ENCODE results near the gene PLEKHG3.
A peak's percentile ranks its signal among the peaks of the same experiment; 100 is the strongest.

PLEKHG3 gene

GRCh38 chr14:64706593-64707193 lies 2.5 kb downstream of the PLEKHG3 start:
- Histone ChIP-seq H3K4me3 (ENCODE audit: low read length, poor library complexity, severe bottlenecking) (peak overlapping the region; percentile 76), H3K9ac (ENCODE audit: low read depth, low read length, poor library complexity, severe bottlenecking) (peak overlapping the region; percentile 89)

GRCh38 chr14:64707661-64708060 lies 3.4 kb downstream of the PLEKHG3 start:
- no peaks in the 10 kb centered on the region for H4K20me1 ChIP-seq (ENCODE audit: insufficient read depth, low read length, poor library complexity, severe bottlenecking)
- no peak for TF ChIP-seq EZH2phosphoT487 (IDR thresholded peaks at IDR 0.05; ENCODE audit: borderline replicate concordance)
- no peak for TF ChIP-seq CTCF (conservative IDR thresholded peaks at IDR 0.05; ENCODE audit: low read length)
- peaks cover 66% of the 10 kb centered on the region for H3K4me1 ChIP-seq (ENCODE audit: insufficient read depth, low read length, poor library complexity, severe bottlenecking)
- peak overlapping the region; percentile 96 for H3K4me2 ChIP-seq (ENCODE audit: low read depth, low read length, poor library complexity, severe bottlenecking)
- H3K9me3 ChIP-seq (ENCODE audit: insufficient read depth, low read depth, low read length): peaks cover 7% of the 10 kb centered on the region
- H3K9me2 ChIP-seq (replicated peaks; ENCODE audit: low read depth, low read length): no peaks in the 10 kb centered on the region
- H3K36me3 ChIP-seq (ENCODE audit: insufficient read depth, low read length): no peaks in the 10 kb centered on the region; the same call in 1 of the 2 replicates
- no peaks in the 10 kb centered on the region for H3K27me3 ChIP-seq (ENCODE audit: insufficient read depth, low read length, poor library complexity, severe bottlenecking)
- peaks cover 72% of the 10 kb centered on the region for H3K79me2 ChIP-seq (ENCODE audit: insufficient read depth, low read length)
- H2AFZ ChIP-seq (ENCODE audit: low read length): no peak overlapping the region
- peaks cover 10% of the 10 kb centered on the region; the same call in 1 of the 2 replicates for H3F3A ChIP-seq (ENCODE audit: low read depth)
- H3K9ac ChIP-seq (ENCODE audit: low read depth, low read length, poor library complexity, severe bottlenecking): peak overlapping the region; percentile 89
- H3K4me3 ChIP-seq (ENCODE audit: low read length, poor library complexity, severe bottlenecking): peak overlapping the region; percentile 76

More at GRCh38 chr14:64706593-64707193, 2.5 kb downstream of the PLEKHG3 start:
- H3K4me2 ChIP-seq (ENCODE audit: low read depth, low read length, poor library complexity, severe bottlenecking): peak overlapping the region; percentile 96
- TF ChIP-seq EZH2phosphoT487 (IDR thresholded peaks at IDR 0.05; ENCODE audit: borderline replicate concordance): no peak
- no peak for TF ChIP-seq CTCF (conservative IDR thresholded peaks at IDR 0.05; ENCODE audit: low read length)
- H3K9me2 ChIP-seq (replicated peaks; ENCODE audit: low read depth, low read length): no peaks in the 10 kb centered on the region
- no peaks in the 10 kb centered on the region for H3K9me3 ChIP-seq (ENCODE audit: insufficient read depth, low read depth, low read length)
- H3K36me3 ChIP-seq (ENCODE audit: insufficient read depth, low read length): no peaks in the 10 kb centered on the region
- peaks cover 10% of the 10 kb centered on the region; the same call in 1 of the 2 replicates for H3F3A ChIP-seq (ENCODE audit: low read depth)
- H3K4me1 ChIP-seq (ENCODE audit: insufficient read depth, low read length, poor library complexity, severe bottlenecking): peaks cover 69% of the 10 kb centered on the region
- peaks cover 62% of the 10 kb centered on the region for H3K79me2 ChIP-seq (ENCODE audit: insufficient read depth, low read length)
- no peaks in the 10 kb centered on the region for H4K20me1 ChIP-seq (ENCODE audit: insufficient read depth, low read length, poor library complexity, severe bottlenecking)
- no peaks in the 10 kb centered on the region for H3K27me3 ChIP-seq (ENCODE audit: insufficient read depth, low read length, poor library complexity, severe bottlenecking)
- no peak overlapping the region for H2AFZ ChIP-seq (ENCODE audit: low read length)

- H3K4me1 ChIP-seq (ENCODE audit: insufficient read depth, low read length, poor library complexity, severe bottlenecking): peaks cover 63% of the 10 kb centered on the region
- H3K9me3 ChIP-seq (ENCODE audit: insufficient read depth, low read depth, low read length): peaks cover 14% of the 10 kb centered on the region
- H3K79me2 ChIP-seq (ENCODE audit: insufficient read depth, low read length): peaks cover 79% of the 10 kb centered on the region
- TF ChIP-seq EZH2phosphoT487 (IDR thresholded peaks at IDR 0.05; ENCODE audit: borderline replicate concordance) (no peak), CTCF (conservative IDR thresholded peaks at IDR 0.05; ENCODE audit: low read length) (no peak)
- H3K9ac ChIP-seq (ENCODE audit: low read depth, low read length, poor library complexity, severe bottlenecking): peak overlapping the region; percentile 89
- peaks cover 10% of the 10 kb centered on the region; the same call in 1 of the 2 replicates for H3F3A ChIP-seq (ENCODE audit: low read depth)
- peak overlapping the region; percentile 96 for H3K4me2 ChIP-seq (ENCODE audit: low read depth, low read length, poor library complexity, severe bottlenecking)
- no peaks in the 10 kb centered on the region for H3K9me2 ChIP-seq (replicated peaks; ENCODE audit: low read depth, low read length)
- H2AFZ ChIP-seq (ENCODE audit: low read length): peak overlapping the region; percentile 32; the same call in 1 of the 2 replicates
- H3K4me3 ChIP-seq (ENCODE audit: low read length, poor library complexity, severe bottlenecking): peak overlapping the region; percentile 76
- no peaks in the 10 kb centered on the region for H3K27me3 ChIP-seq (ENCODE audit: insufficient read depth, low read length, poor library complexity, severe bottlenecking)
- H4K20me1 ChIP-seq (ENCODE audit: insufficient read depth, low read length, poor library complexity, severe bottlenecking): no peaks in the 10 kb centered on the region
- H3K36me3 ChIP-seq (ENCODE audit: insufficient read depth, low read length): no peaks in the 10 kb centered on the region; the same call in 1 of the 2 replicates
Measured at GRCh38 chr14:64708148-64709004, 4.2 kb downstream of the PLEKHG3 start.

All from Loucy (cell line).